Measurements from ENCODE around the gene ABCE1. TPM values are rescaled to one million over a fixed set of nuclear protein-coding genes. Genes with fewer than 3 reads are reported as not detected.

ABCE1 gene
- total and polyA plus RNA-seq, 4 donors = 19.0 to 72.6 (median 44.8) TPM

DNA sequence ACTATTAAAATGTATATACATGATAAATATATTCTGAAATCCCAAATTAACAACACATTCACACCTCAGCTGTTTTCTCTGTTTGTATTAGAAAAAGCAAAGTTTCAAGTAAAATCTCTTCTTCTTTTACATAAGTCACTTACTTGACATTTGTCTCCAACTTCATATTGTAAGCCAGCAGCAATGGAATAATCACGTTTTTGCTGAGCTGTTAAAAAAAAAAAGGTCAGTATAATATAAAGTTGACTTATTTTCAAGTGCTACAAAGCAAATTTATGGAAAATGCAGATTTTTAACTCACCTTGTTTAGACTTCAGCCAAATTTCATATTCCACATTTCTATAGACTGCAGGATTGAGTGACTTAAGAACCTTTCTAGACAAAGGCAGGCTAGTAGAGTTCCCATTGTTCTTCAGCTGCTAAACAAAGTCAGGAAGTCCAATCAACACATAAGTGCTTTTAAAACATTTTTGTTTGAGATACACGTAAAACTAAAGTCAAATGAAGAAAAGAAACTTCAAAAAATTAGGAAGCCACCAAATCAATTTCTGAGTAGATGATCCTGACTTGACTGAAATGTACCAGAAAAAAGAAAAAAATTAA, 57.3 kb downstream of the ABCE1 start:
- H3K9me3 ChIP-seq (ENCODE audit: control insufficient read depth in 4 of 4, insufficient read depth in 3 of 4, low read length in 3 of 4) = no peaks in the 10 kb centered on the region
- no peak overlapping the region for H3K27ac ChIP-seq (ENCODE audit: low read depth in 1 of 2, low read length in 1 of 2)
- ATAC-seq (ENCODE audit: insufficient read depth, low FRiP score) (no peak), DNase-seq (no peak)
- H3K36me3 ChIP-seq (ENCODE audit: control insufficient read depth in 4 of 4, insufficient read depth in 4 of 4, low read length in 4 of 4) = peaks cover 5 to 24% (median 11%) of the 10 kb centered on the region in 4 donors
- no peak overlapping the region for H3K4me3 ChIP-seq
- H3K9ac ChIP-seq (ENCODE audit: insufficient read depth in 1 of 2, low read length in 2 of 2) = no peak overlapping the region
- no peaks in the 10 kb centered on the region for H3K27me3 ChIP-seq (ENCODE audit: control insufficient read depth in 3 of 3, insufficient read depth in 3 of 3, low read length in 2 of 3)
- peaks cover 0 to 4% (median 0%) of the 10 kb centered on the region in 5 donors for H3K4me1 ChIP-seq (ENCODE audit: control insufficient read depth in 5 of 5, insufficient read depth in 5 of 5, low read length in 5 of 5)
- 66 to 86% methylated on average over 2 of the region's 2 CpGs for WGBS, 2 donors
- TF ChIP-seq CTCF (IDR thresholded peaks at IDR 0.05; ENCODE audit: control extremely low read depth, extremely low read depth) = no peak

- no peak overlapping the region for H3K27ac ChIP-seq (ENCODE audit: low read depth in 1 of 2, low read length in 1 of 2)
- ATAC-seq (ENCODE audit: insufficient read depth, low FRiP score) (no peak), DNase-seq (no peak)
- 92 to 96% methylated on average over 2 of the region's 2 CpGs for WGBS, 2 donors
- peaks cover 7 to 23% (median 18%) of the 10 kb centered on the region in 4 donors for H3K36me3 ChIP-seq (ENCODE audit: control insufficient read depth in 4 of 4, insufficient read depth in 4 of 4, low read length in 4 of 4)
- peaks cover 0 to 4% (median 0%) of the 10 kb centered on the region in 5 donors for H3K4me1 ChIP-seq (ENCODE audit: control insufficient read depth in 5 of 5, insufficient read depth in 5 of 5, low read length in 5 of 5)
- TF ChIP-seq CTCF (IDR thresholded peaks at IDR 0.05; ENCODE audit: control extremely low read depth, extremely low read depth) = no peak
- no peak overlapping the region for H3K9ac ChIP-seq (ENCODE audit: insufficient read depth in 1 of 2, low read length in 2 of 2)
- no peaks in the 10 kb centered on the region for H3K9me3 ChIP-seq (ENCODE audit: control insufficient read depth in 4 of 4, insufficient read depth in 3 of 4, low read length in 3 of 4)
- no peaks in the 10 kb centered on the region for H3K27me3 ChIP-seq (ENCODE audit: control insufficient read depth in 3 of 3, insufficient read depth in 3 of 3, low read length in 2 of 3)
- H3K4me3 ChIP-seq = no peak overlapping the region
These were observed 58.9 kb downstream of the ABCE1 start for GRCh38 chr4:145156986-145157385.

DNA sequence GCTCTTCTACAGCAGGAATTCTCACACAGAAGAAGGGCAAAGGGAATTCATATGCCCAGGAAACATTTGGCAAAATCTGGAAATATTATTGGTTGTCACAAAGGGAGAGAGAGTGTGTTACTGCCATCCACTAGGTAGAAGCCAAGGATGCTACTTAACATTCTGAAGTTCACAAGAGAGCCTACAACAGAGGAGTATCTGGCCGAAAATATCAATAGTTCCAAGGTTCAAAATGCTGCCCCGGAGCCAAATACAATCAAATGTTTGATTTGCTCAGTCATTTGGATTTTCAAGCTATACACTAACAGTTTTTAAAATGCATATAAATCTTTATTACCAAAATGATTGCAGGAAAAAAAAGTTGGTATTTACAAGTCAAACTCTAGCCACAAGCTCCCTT, 63.4 kb downstream of the ABCE1 start:
- Histone ChIP-seq H3K27ac (ENCODE audit: low read depth in 1 of 2, low read length in 1 of 2) (no peak overlapping the region), H3K9me3 (ENCODE audit: control insufficient read depth in 4 of 4, insufficient read depth in 3 of 4, low read length in 3 of 4) (no peaks in the 10 kb centered on the region), H3K36me3 (ENCODE audit: control insufficient read depth in 4 of 4, insufficient read depth in 4 of 4, low read length in 4 of 4) (peaks cover 5 to 18% (median 15%) of the 10 kb centered on the region in 4 donors), H3K27me3 (ENCODE audit: control insufficient read depth in 3 of 3, insufficient read depth in 3 of 3, low read length in 2 of 3) (no peaks in the 10 kb centered on the region), H3K9ac (ENCODE audit: insufficient read depth in 1 of 2, low read length in 2 of 2) (no peak overlapping the region), H3K4me1 (ENCODE audit: control insufficient read depth in 5 of 5, insufficient read depth in 5 of 5, low read length in 5 of 5) (no peaks in the 10 kb centered on the region), H3K4me3 (no peak overlapping the region)
- no peak for TF ChIP-seq CTCF (IDR thresholded peaks at IDR 0.05; ENCODE audit: control extremely low read depth, extremely low read depth)
- ATAC-seq (ENCODE audit: insufficient read depth, low FRiP score) (no peak), DNase-seq (no peak)
- WGBS, 2 donors = 49 to 50% methylated on average over 2 of the region's 2 CpGs

- Histone ChIP-seq H3K36me3 (ENCODE audit: control insufficient read depth in 4 of 4, insufficient read depth in 4 of 4, low read length in 4 of 4) (peaks cover 6 to 22% (median 9%) of the 10 kb centered on the region in 4 donors), H3K4me3 (no peak overlapping the region), H3K27me3 (ENCODE audit: control insufficient read depth in 3 of 3, insufficient read depth in 3 of 3, low read length in 2 of 3) (no peaks in the 10 kb centered on the region), H3K4me1 (ENCODE audit: control insufficient read depth in 5 of 5, insufficient read depth in 5 of 5, low read length in 5 of 5) (peaks cover 0 to 10% (median 0%) of the 10 kb centered on the region in 5 donors), H3K9ac (ENCODE audit: insufficient read depth in 1 of 2, low read length in 2 of 2) (no peak overlapping the region), H3K9me3 (ENCODE audit: control insufficient read depth in 4 of 4, insufficient read depth in 3 of 4, low read length in 3 of 4) (no peaks in the 10 kb centered on the region), H3K27ac (ENCODE audit: low read depth in 1 of 2, low read length in 1 of 2) (no peak overlapping the region)
- WGBS, 2 donors = 95 to 96% methylated on average over 2 of the region's 2 CpGs
- DNase-seq (no peak), ATAC-seq (ENCODE audit: insufficient read depth, low FRiP score) (no peak)
- TF ChIP-seq CTCF (IDR thresholded peaks at IDR 0.05; ENCODE audit: control extremely low read depth, extremely low read depth) = no peak
These were observed 69.8 kb downstream of the ABCE1 start for GRCh38 chr4:145167887-145168286.
